MM.1S (cell line): ENCODE results near the gene ARID1A.

ENCODE experiments used
- DNase-seq: peaks from one replicate; pipeline ENCODE4 v3.0.0-alpha.2; 2015
- H2AFZ ChIP-seq: fragments of 300-600 bp; sonication (generic); 2 replicates; pipeline ENCODE4 v1.6.0; 2016; ENCODE audit warnings: antibody characterized with exemption, low read length
- H3F3A ChIP-seq: fragments of 300-600 bp; sonication (generic); 2 replicates; pipeline ENCODE4 v1.6.1; 2016; ENCODE audit warnings: mild to moderate bottlenecking, antibody characterized with exemption, low read length, moderate library complexity, mixed read lengths; ENCODE audit not compliant: insufficient read depth
- H3K27ac ChIP-seq: fragments of 300-600 bp; sonication (generic); 2 replicates; pipeline ENCODE4 v1.5.1; 2016; ENCODE audit warnings: mild to moderate bottlenecking, low read length
- H3K27me3 ChIP-seq: fragments of 300-600 bp; sonication (generic); replicated peaks from 2 replicates; pipeline ENCODE4 v1.6.0; 2016; ENCODE audit warnings: low read length; ENCODE audit not compliant: insufficient read depth
- H3K36me3 ChIP-seq: fragments of 300-600 bp; sonication (generic); replicated peaks from 2 replicates; pipeline ENCODE4 v1.6.1; 2016; ENCODE audit warnings: mild to moderate bottlenecking, low read length, mixed read lengths; ENCODE audit not compliant: insufficient read depth
- H3K4me1 ChIP-seq: fragments of 300-600 bp; sonication (generic); 2 replicates; pipeline ENCODE4 v1.6.1; 2016; ENCODE audit warnings: low read length, mixed read lengths
- H3K4me2 ChIP-seq: fragments of 300-600 bp; sonication (generic); 2 replicates; pipeline ENCODE4 v1.6.0; 2016; ENCODE audit warnings: low read depth, low read length
- H3K4me3 ChIP-seq: fragments of 300-600 bp; sonication (generic); 2 replicates; pipeline ENCODE4 v1.5.1; 2016; ENCODE audit warnings: low read length, mixed read lengths
- H3K79me2 ChIP-seq: fragments of 300-600 bp; sonication (generic); 2 replicates; pipeline ENCODE4 v1.6.1; 2016; ENCODE audit warnings: mixed run types, low read length, mixed read lengths
- H3K9ac ChIP-seq: fragments of 300-600 bp; sonication (generic); 2 replicates; pipeline ENCODE4 v1.6.1; 2016; ENCODE audit warnings: low read length, mixed read lengths
- H3K9me2 ChIP-seq: fragments of 300-600 bp; sonication (generic); replicated peaks from 2 replicates; pipeline ENCODE4 v1.6.1; 2016; ENCODE audit warnings: mild to moderate bottlenecking, low read length, mixed read lengths; ENCODE audit not compliant: insufficient read depth
- H3K9me3 ChIP-seq: fragments of 300-600 bp; sonication (generic); replicated peaks from 2 replicates; pipeline ENCODE4 v1.6.1; 2016; ENCODE audit warnings: mild to moderate bottlenecking, low read length, mixed read lengths; ENCODE audit not compliant: insufficient read depth
- H4K20me1 ChIP-seq: fragments of 300-600 bp; sonication (generic); 2 replicates; pipeline ENCODE4 v1.6.1; 2016; ENCODE audit warnings: mild to moderate bottlenecking, low read length, moderate library complexity, mixed read lengths; ENCODE audit not compliant: insufficient read depth
- EZH2 ChIP-seq: fragments of 300-600 bp; sonication (generic); optimal IDR thresholded peaks from 2 replicates; pipeline ENCODE3; 2017; ENCODE audit warnings: low read depth, mild to moderate bottlenecking, antibody characterized with exemption, low read length, mixed read lengths
- EZH2phosphoT487 ChIP-seq: fragments of 300-600 bp; sonication (generic); IDR thresholded peaks from 2 replicates; pipeline ENCODE4 v1.6.1; 2018; ENCODE audit warnings: antibody characterized with exemption, low read length
- TF ChIP-seq, protein P1 (sequence below): fragments of 300-600 bp; sonication (generic); IDR thresholded peaks from 2 replicates; pipeline ENCODE4 v1.5.1; 2016; ENCODE audit warnings: antibody characterized with exemption, low read length, mixed read lengths

The ARID1A gene

GRCh38 chr1:26706315-26706714 is 10.5 kb downstream of the ARID1A start:
- H3K9ac ChIP-seq: no peak overlapping the region
- 0 out of 2 replicates have a peak, but pooled peaks cover 8% of the 10 kb centered on the region for H3K36me3 ChIP-seq
- no peaks in the 10 kb centered on the region for H3K9me3 ChIP-seq
- H3K27me3 ChIP-seq: no peaks in the 10 kb centered on the region
- no peak overlapping the region for H3K4me3 ChIP-seq
- H3K4me2 ChIP-seq: peak overlapping the region; percentile 22; the same call in 1 of the 2 replicates
- peaks cover 48% of the 10 kb centered on the region for H3K4me1 ChIP-seq
- no peak overlapping the region for H2AFZ ChIP-seq
- no peaks in the 10 kb centered on the region for H4K20me1 ChIP-seq
- no peak for DNase-seq
- TF ChIP-seq EZH2 (no peak), EZH2phosphoT487 (no peak)
- TF ChIP-seq, protein P1, sequence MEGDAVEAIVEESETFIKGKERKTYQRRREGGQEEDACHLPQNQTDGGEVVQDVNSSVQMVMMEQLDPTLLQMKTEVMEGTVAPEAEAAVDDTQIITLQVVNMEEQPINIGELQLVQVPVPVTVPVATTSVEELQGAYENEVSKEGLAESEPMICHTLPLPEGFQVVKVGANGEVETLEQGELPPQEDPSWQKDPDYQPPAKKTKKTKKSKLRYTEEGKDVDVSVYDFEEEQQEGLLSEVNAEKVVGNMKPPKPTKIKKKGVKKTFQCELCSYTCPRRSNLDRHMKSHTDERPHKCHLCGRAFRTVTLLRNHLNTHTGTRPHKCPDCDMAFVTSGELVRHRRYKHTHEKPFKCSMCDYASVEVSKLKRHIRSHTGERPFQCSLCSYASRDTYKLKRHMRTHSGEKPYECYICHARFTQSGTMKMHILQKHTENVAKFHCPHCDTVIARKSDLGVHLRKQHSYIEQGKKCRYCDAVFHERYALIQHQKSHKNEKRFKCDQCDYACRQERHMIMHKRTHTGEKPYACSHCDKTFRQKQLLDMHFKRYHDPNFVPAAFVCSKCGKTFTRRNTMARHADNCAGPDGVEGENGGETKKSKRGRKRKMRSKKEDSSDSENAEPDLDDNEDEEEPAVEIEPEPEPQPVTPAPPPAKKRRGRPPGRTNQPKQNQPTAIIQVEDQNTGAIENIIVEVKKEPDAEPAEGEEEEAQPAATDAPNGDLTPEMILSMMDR: no peak
- peaks cover 95% of the 10 kb centered on the region for H3K79me2 ChIP-seq
- H3F3A ChIP-seq: peaks cover 24% of the 10 kb centered on the region
- H3K27ac ChIP-seq: no peak overlapping the region; the same call in 1 of the 2 replicates
- no peaks in the 10 kb centered on the region for H3K9me2 ChIP-seq

DNA sequence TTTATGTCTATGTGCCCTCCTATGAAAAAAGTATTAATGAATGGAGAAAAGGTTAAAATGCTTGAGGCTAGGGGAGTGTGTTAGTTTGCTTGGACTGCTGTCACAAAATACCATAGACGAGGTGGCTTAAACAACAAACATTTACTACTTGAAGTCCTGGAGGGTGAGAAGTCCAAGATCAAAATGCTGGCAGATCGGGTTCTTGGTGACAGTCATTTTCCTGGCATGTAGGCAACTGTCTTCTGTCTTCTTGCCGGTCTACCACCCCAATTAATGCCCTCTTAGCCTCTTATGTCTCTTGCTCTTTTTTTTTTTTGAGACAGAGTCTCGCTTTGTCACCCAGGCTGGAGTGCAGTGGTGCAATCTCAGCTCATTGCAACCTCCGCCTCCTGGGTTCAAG is 15.0 kb downstream of the ARID1A start:
- no peak for DNase-seq

DNA sequence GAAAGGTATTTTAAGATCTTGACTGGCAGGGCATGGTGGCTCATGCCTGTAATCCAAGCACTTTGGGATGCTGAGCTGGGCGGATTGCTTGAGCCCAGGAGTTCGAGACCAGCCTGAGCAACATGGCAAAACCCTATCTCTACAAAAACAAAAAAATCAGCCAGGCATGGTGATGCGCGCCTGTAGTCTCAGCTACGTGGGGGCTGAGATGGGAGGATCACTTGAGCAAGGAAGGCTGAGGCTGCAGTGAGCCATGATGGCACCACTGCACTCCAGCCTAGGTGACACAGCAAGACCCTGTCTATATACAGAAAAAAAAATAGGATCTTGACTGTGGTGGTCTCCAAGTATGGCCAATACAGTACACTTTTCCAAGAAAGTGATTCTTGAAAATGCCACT is 16.0 kb downstream of the ARID1A start:
- Histone ChIP-seq H3K36me3 (0 out of 2 replicates have a peak, but pooled peaks cover 15% of the 10 kb centered on the region), H3K9me3 (no peaks in the 10 kb centered on the region), H3K4me1 (peaks cover 12% of the 10 kb centered on the region), H3K9ac (no peak overlapping the region), H3K27me3 (no peaks in the 10 kb centered on the region), H3K79me2 (peaks cover 100% of the 10 kb centered on the region), H3K4me2 (no peak overlapping the region), H3K27ac (no peak overlapping the region), H2AFZ (no peak overlapping the region), H4K20me1 (peaks cover 21% of the 10 kb centered on the region; the same call in 1 of the 2 replicates), H3K4me3 (no peak overlapping the region), H3K9me2 (no peaks in the 10 kb centered on the region), H3F3A (0 out of 2 replicates have a peak, but pooled peaks cover 4% of the 10 kb centered on the region)
- TF ChIP-seq EZH2phosphoT487 (no peak), EZH2 (no peak)
- TF ChIP-seq, protein P1: no peak
- DNase-seq: no peak

More for the DNA sequence above, 15.0 kb downstream of the ARID1A start:
- no peaks in the 10 kb centered on the region for H3F3A ChIP-seq
- 0 out of 2 replicates have a peak, but pooled peaks cover 15% of the 10 kb centered on the region for H3K36me3 ChIP-seq
- H4K20me1 ChIP-seq: peaks cover 16% of the 10 kb centered on the region; the same call in 1 of the 2 replicates
- H3K4me1 ChIP-seq: peaks cover 14% of the 10 kb centered on the region
- no peaks in the 10 kb centered on the region for H3K27me3 ChIP-seq
- H3K4me2 ChIP-seq: no peak overlapping the region
- H3K9me3 ChIP-seq: no peaks in the 10 kb centered on the region
- peaks cover 100% of the 10 kb centered on the region for H3K79me2 ChIP-seq
- no peaks in the 10 kb centered on the region for H3K9me2 ChIP-seq
- H3K4me3 ChIP-seq: no peak overlapping the region
- TF ChIP-seq, protein P1: no peak
- no peak for TF ChIP-seq EZH2phosphoT487
- TF ChIP-seq EZH2: no peak
- H3K27ac ChIP-seq: no peak overlapping the region
- H2AFZ ChIP-seq: no peak overlapping the region
- no peak overlapping the region for H3K9ac ChIP-seq
